GM21529 (cell line): ENCODE measurements around the gene C19orf81.

ENCODE experiments used
- ATAC-seq: cut with Tn5 transposase; IDR thresholded peaks from one replicate; pipeline ENCODE4 v1.9.1; 2021; ENCODE audit not compliant: unreplicated experiment

C19orf81 gene

DNA sequence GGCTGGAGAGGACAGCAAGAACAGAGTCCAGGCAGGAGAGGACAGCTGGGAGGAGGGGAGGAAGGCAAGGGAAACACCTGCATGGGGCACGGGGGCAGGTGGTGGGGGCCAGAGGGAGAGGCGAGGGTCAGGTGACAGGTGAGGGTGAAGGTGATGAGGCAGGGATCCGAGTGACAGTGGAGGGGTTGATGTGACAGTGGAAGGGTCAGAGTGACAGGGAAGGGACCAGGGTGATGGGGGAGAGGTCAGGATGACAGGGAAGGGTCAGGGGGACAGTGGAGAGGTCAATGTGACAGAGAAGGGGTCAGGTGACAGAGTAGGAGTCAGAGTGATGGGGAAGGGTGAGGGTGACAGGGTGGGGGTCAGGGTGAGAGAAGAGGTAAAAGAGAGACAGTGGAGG lies 29.1 kb downstream of the C19orf81 start:
- no peak for ATAC-seq

DNA sequence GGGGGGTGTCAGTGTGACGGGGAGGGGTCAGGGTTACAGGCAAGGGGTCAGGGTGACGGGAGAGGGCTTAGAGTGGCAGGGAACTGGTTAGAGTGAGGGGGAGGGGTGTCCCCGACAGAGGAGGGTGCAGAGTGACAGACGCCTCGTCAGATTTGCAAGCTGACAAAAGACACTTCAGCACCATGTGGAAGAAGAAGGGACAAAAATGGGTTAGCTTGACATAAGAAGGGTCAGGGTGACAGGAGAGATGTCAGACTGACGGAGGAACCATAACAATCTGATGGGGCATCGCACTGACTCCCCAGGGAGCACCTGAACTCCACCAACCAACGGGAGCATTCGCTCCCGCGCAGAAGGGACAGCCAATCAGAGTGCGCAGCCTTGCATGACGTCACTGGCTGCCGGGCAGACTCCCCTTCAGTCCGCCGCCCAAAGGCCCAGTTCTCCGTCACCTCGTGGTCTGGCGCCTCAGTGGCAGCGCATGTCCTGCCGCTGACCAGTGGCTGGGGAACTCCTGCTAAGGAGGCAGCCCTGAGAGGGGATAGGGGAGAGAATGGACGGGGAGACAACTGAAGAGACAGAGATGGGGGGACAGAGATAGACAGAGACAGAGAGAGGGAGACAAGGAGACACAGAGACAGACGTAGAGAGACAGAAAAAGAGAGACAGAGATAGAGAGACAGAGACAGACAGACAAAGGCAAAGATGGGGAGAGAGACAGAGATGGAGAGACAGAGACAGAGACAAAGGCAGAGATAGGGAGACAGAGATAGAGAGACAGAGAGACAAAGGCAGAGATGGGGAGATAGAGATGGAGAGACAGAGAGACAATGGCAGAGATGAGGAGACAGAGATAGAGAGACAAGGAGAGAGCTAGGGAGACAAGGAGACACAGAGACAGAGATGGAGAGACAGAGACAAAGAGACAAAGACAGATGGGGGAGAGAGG lies 30.2 kb downstream of the C19orf81 start:
- peak; percentile 70 for ATAC-seq

DNA sequence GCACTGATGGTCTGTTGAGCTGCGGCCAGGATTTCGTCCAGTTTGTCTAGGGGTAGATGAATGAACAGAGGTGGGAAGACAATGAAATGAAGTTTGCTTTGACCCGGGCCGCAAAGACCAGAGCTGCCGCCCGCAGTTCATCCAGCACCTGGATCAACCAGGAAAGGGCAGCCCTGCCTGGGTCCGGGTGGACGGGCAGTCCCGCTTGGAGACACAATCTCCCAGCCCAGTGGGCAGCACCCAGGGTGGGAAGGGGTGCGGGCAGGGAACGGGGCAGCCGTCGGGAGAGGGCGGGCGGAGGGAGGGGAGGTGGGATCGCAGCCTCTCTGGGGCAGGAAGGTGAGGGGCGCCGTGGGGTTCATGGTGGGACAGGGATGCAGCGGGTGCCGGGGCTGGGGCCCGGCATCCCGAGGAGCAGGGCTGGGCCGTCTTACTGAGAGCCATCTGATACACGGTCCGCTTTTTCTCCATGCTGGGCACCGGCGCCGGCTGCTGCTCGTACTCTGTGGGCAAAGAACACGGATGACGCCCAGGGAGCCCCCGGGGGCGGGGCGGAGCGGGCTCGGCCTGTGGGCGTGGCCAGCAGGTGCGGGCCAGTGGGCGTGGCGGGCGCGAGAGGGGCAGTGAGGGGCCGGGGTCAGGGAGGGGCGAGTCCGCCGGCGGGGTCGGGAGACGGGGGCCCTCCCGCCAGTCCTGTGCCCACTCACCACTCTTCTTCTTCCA lies 37.2 kb downstream of the C19orf81 start:
- no peak for ATAC-seq

DNA sequence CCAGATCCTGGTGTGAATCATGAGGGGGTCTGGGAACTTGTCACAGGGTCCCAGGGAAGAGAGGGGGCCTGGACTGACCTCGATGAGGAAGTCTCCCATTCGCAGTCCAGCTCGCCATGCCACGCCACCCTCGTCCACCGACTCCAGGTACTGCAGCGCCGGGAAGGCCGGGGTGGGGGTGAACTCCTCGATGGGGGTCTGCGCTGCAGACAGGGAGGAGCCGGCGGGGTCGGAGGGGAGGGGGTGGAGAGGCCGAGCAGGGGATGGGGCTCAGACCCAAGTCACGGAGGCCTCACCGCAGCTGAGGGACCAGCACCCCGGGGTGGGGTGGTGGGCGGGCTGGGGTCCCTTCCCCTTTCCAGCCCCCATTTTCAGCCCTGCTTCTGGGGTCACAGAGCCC lies 39.5 kb downstream of the C19orf81 start:
- ATAC-seq = no peak

DNA sequence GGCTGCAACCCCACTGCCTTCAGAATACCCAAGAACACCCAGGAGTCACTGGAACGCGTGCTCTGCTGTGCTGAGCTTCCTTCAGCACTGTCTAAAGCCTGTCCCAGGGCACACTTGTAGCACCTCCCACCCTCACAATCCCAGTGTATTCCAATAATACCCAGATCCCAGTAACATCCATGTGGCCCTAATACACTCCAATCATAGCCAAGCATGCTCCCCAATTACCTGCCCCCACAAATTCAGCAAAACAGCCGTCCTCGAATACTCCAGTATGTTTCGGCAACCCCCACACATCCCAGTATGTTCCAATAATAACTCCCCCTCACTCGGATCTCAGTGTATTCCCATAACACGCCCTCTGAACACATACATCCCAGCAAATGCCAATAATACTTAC lies 41.2 kb downstream of the C19orf81 start:
- ATAC-seq = no peak

DNA sequence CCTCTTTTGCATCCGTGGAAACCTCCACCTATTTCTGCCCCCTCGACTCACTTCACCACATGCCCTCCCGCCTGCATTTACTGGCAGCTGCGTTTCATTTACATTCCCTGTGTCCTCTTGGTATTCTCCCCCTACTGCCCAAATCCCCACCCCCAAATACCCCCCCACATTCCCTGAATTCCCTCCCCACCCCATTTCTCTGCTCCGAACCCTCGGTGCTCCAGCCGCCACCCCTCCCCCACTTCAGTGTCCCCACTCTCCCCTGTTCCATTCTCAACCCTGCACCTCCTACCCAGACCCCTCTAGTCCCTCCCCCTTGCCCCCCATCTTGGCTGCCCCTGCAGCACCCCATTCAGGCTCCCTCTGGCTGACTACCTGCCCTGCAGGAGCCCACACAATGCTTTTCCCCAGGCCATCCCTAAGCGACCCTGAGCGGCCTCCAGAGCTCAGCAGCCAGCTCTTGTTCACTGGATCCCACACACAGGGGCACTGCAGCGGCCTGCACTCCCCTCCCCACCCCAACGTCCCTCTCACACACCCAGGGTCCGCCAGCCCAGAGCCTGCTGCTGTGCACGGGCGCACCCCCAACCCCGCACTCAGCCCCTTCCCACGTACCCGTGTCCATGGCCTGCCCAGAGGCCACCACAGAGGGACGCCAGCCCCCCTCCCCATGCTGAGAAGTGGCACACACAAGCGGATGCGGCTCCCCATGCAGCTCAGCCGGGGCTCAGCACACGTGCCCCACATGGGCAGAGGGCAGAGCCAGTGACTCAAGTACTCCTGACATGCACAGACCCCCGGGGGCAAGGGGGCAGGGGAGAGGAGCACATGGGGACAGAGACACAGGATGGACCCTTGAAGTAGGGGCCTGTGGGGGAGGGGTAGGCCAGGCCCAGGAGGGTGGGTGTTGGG lies 44.1 kb downstream of the C19orf81 start:
- ATAC-seq = no peak

DNA sequence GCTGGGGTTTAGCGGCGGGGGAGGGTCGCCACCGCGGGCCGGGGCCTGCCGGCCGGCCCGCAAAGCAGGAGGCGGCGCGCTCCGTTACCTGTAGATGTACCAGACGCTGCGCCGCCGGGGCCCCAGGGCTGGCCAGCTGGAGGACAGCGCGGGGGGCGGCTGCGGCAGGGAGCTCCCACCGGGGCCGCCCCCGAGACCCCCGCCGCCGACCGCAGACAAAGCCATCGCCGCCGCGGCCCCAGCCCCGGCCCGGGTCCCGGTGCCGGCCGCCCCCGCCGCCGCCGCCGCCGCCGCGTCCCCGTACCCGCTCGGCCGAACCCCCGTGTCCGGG lies 45.5 kb downstream of the C19orf81 start:
- no peak for ATAC-seq

DNA sequence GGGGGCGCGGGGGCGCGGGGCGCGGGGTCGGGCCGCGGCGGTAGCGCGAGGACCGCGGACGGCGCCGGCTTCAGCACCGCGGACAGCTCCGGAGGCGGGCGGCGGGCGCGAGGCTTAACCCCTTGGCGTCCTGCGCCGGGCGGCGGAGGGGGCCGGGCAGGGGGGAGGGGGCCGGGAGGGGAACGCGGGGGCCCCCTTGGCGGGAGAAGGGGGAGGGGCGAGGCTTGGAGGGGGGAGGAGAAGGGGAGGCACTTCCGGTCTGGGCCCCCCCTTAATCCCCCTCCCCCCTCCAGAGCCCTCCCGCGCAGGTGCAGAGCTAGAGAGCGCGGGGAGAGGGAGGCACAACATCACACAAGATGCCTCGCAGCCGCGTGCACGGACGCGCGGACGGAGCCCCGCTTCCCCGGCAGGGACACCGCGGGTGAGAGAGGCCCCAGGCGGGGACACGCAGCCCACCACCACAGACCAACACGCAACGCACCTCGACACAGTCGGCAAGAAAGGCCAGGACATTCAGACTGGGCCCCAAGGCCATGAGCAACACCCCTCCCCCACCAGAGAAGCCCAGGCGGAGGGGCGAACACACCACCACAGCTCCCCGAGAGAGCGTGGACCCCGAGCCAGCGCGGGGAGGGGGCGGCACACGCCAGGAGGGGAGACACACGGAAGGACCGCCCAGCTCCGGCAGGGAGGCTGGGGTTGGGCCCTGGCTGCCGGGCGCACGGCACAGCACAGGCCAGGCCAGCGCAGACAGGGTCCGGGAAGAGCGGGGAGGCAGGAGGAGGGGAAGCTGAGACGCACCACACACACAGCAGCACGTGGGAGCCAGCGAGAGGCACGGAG lies 46.2 kb downstream of the C19orf81 start:
- ATAC-seq = no peak

DNA sequence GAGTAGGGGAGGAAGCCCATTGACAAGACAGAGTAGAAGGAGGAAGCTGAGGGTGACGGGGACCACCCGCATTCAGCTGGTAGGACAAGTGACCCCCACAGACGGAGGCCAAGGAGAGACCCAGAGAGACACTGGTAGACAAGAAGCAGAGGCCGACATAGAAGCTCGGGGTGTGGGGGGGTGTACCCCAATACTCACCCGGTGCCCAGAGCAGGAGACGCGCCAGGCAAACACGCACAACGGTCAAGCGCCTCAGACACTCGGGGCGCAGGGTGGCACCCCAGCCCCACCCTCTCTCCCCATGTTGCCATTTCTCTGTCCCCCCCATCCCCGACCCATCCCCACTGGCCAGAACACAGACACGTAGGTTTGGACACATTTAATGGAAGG lies 46.8 kb downstream of the C19orf81 start:
- ATAC-seq = no peak

DNA sequence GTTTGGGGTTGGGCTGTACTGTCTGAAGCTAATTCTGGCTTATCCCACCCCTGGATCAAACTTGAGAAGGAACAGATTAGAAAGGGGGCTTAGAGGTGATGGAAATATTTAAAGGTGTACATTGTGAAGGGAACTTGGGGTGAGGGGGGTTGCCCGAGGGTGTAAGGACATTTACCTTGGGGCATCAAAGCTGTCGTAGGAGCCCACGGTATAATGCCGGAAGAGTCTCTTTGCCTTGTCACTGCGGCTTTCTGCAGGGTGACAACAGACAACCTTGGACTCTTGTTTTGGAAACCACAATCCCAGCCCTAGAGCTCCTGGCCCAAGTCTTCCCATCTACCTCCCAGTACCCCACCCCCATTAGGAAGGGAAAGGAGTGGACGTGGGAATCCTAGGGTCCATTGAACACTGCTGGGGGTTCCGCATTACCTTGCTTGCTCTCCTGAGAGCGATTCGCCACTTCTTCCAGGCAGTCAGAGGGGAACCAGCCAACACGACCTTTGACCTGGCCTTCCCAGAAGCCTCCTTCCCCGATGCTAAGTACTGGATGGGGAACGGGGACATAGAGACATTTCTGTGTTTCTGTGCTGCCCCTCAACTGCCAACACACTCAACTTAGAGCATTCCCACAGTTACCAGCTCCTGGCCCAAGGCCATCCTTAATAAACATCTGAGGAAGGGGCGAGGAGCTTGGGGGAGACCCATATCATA lies 48.3 kb downstream of the C19orf81 start:
- ATAC-seq = no peak

DNA sequence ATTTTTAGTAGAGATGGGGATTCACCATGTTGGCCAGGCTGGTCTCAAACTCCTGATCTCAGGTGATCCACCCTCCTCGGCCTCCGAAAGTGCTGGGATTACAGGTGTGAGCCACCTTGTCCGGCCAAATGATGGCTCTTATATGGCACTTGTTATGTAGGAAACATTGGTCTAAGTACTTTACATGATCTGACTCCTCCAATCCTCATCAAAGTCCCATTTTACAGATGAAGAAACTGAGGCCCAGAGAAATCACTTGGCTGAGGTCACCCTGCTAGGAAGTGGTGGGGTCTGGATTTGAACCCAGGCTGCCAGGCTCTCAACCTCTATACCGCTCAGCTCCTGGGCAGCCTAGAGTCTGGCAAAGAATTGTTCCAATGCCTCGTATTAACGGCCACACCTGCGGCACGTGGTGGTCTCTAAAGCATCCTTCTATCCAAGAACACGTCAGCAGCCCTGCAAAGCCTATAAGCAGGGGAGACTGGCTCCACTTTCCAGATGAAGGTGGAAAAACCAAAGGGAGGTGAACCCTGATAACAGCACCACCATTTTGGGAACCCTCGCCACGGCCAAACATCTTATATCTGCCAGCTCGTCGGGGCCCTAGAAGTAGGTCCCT lies 52.2 kb downstream of the C19orf81 start:
- ATAC-seq = no peak

DNA sequence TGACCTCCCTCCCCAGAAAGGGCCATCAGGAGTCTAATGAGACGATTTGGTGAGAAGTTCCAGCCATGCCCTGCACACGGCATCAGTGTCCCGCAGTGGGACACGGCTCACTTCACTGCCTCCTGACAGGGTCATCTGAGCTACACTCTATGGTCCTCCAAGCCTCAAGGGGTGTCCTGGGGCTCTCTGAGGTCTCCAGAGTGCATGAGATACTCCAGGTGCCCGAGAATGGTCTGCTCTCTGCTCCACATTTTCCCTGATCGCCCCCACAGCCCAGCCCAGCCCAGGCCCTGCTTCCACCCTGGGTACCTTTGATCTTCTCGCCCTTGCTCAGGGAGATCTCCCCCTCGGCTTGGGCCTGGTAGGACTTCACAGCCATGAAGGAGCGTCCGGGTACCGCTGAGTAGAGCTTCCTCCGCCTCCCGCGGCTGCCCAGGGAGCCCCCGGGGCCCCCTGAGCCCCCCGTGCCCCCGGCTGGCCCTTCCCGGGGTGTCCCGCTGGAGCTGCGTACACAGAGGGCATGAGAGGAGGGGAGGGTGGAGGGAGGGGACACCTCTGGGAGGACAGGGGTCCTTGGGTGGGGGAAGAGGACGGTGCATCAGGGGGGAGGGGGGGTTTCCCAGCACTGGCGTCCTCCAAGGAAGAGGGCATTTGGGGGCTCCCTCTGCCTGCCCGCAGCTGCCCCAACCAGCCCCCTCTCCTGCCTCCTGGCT lies 53.1 kb downstream of the C19orf81 start:
- no peak for ATAC-seq

DNA sequence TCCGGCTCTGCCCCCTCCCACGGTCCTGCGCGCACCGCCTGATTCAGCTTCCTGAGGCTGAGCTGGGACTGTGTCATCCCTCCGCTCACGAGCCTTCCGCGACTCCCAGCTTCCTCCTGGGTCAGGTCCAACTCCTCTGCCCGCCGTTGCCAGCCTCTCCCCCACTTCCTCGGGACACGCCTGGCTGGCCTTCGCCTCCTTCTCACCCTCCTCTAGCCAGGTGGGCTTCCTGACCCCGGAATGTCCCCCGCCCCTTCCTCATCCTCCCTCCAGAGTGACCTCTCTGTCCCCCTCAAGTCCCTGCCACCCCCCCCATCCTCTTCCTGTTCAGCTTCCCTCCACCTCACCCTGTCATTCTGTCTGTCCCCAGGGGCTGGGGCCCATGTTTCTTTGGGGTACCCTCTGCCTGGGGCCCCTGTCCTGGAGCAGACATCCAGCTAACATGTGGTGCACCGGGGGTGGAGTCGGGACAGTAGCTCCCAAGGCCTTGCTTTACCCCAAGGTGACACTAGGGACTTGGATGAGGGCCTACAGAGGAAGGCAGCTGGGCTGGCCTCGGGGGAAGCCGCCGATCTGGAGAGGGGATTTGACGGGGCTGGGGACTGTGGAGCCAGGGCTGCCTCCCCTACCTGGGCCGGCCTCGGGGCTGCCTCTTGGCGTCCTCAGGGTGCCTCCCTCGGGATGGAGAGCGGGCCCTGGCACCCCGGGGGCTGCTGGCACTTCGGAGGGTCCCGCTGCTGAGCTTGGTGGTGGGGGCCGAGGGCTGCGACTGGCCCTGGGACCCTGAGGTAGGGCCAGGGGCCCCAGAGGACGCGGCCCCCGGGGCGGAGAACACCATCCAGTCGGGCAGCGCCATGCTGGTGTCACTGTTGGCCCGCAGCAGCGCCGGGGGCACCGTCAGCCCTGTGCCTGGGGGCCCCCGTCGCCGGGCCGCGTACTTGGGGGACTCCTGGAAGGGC lies 53.9 kb downstream of the C19orf81 start:
- ATAC-seq = no peak

DNA sequence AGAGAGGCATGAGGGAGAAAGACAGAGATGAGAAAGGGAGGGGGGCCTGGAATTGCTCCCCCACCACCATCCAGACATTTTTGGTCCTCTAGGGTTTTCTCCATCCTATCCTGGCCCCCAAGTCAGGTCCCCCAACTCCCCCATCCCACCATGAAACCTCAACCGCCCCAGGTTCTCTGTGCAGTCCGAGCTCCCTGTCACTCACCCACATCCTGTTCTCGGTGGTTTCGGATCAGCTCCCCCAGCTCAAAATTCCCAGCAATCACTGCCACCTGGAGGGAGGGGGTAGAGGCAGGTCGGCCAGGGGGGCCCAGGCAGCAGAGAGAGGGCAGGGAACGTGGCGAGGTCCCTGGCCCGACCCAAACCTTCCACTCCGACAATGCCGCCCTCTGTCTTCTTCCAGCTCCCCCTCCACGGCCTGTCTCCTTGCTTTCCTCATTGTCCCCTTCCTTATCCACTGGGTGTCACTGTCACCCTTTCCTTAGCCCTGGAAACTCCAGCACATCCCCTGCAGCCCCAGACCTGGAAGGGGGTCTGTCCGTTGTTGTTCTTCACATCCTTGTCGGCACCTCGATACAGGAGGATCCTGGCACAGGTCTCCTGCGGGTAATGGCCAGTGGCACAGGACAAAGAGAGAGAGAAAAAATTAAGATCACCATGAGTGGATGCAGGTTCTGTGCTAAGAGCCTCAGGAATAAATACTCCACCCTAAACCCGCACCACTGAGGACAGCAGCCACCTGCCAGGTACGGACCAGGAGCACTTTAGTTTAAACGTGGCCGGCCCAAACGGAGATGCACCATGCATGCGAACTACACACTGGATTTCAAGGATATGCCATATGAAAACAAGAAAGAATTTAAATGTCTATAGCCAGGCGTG lies 54.9 kb downstream of the C19orf81 start:
- no peak for ATAC-seq

DNA sequence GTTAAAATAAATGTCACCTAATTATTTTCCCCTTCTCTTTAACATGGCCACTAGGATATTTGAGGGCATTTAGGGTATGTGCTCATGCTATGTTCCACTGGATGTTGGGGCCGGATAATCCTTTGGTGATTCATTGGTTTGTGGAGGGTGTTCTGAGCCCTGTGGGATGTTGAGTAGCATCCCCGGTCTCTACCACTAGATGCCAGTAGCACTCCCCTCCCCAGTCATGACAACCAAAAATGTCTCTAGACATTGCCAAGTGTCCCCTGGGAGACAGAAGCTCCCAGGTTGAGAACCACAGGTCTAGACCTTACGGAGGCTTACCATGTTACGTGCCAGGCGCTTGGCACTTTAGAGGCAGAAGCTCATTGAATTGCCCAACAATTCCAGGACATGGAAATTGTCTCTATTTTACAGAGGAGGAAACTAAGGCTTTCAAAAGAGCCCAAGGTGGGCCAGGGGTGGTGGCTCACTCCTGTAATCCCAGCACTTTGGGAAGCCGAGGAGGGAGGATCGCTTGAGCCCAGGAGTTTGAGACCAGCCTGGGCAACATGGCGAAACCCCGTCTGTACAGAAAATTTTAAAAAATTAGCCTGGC lies 56.3 kb downstream of the C19orf81 start:
- no peak for ATAC-seq

DNA sequence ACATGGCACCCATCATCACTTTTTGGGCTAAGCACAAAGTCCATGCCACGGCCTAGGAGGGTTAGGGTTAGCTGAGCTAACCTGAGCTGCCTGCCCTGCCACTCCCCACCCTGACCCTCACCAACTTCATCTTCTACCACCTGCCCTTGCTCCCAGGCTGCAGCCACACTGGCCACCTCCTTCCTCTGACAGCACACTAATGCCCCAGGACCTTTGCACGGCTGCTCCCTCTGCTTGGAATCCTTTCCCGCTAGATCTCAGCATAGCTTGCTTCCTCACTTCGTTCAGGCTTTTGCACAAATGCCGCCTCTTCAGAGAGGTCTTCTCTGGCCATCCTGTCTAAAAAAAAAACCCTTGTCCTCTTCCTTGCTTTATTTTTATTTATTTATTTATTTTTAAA lies 57.1 kb downstream of the C19orf81 start:
- no peak for ATAC-seq
